ENCODE data around the gene ZNF593.

- TF ChIP-seq GATA2 (IDR thresholded peaks at IDR 0.05; ENCODE audit: low read depth, low read length) = no peak
- TF ChIP-seq GATA3 (IDR thresholded peaks at IDR 0.05; ENCODE audit: low read depth, low read length) = no peak
These were observed 10.0 kb upstream of the ZNF593 start for GRCh38 chr1:26159743-26160039.
